Panc1 (cell line): ENCODE data around the gene HNRNPA2B1. TPM values are rescaled to one million over a fixed set of nuclear protein-coding genes. Genes with fewer than 3 reads are reported as not detected.

ENCODE experiments used
- ATAC-seq: fragments of 200-7000 bp; cut with Tn5 transposase; 2 replicates; pipeline ENCODE4 v1.9.1; 2020; ENCODE audit warnings: mild to moderate bottlenecking, moderate library complexity
- BruUV-seq: library from RNA; stranded (reverse); fragments of 400-500 nt; replicated peaks from 2 replicates; lab custom pipeline; 2021; lab: Mats Ljungman, UMichigan
- CTCF ChIA-PET: fragments of 300-600 bp; sonication (Branson Sonifier 250); formaldehyde crosslinking; loops from one replicate; lab custom pipeline; 2022; ENCODE audit warnings: antibody characterized with exemption; lab: Charles Lee
- POLR2A ChIA-PET: fragments of 300-600 bp; sonication (Branson Sonifier 250); formaldehyde crosslinking; loops from one replicate; lab custom pipeline; 2022; ENCODE audit warnings: antibody characterized with exemption; lab: Charles Lee
- DNase-seq: peaks from one replicate; pipeline ENCODE4 v3.0.0-alpha.2; 2010; ENCODE audit warnings: low read depth, low spot score
- H3K27ac ChIP-seq: 2 replicates; pipeline ENCODE4 v1.5.1; 2011; ENCODE audit warnings: mild to moderate bottlenecking, low read length, inconsistent platforms
- H3K27me3 ChIP-seq: fragments of 200-500 bp; sonication (Bioruptor generic); 2 replicates; pipeline ENCODE4 v1.6.0; 2014; ENCODE audit warnings: low read length, inconsistent platforms; ENCODE audit not compliant: control insufficient read depth, insufficient read depth
- H3K36me3 ChIP-seq: fragments of 200-500 bp; sonication (Bioruptor generic); 2 replicates; pipeline ENCODE4 v1.5.1; 2014; ENCODE audit warnings: inconsistent platforms, mild to moderate bottlenecking, low read length, moderate library complexity; ENCODE audit not compliant: control insufficient read depth, insufficient read depth
- H3K4me1 ChIP-seq: 2 replicates; pipeline ENCODE4 v1.5.1; 2011; ENCODE audit warnings: inconsistent platforms, mild to moderate bottlenecking, low read length, moderate library complexity; ENCODE audit not compliant: control insufficient read depth, insufficient read depth
- H3K4me3 ChIP-seq, 2 experiments: 2 replicates each; pipeline ENCODE4 v1.5.1; 2011 to 2012; ENCODE audit warnings: low read depth in 2 of 2, low read length in 2 of 2, mild to moderate bottlenecking in 2 of 2, inconsistent platforms in 1 of 2, moderate library complexity in 1 of 2
- H3K9me3 ChIP-seq: fragments of 200-500 bp; sonication (Bioruptor generic); 2 replicates; pipeline ENCODE4 v1.5.1; 2014; ENCODE audit warnings: low read depth, mild to moderate bottlenecking, inconsistent platforms, low read length, moderate library complexity; ENCODE audit not compliant: control insufficient read depth, insufficient read depth
- CTCF ChIP-seq: fragments of 450-650 bp; IDR thresholded peaks from 2 replicates; pipeline ENCODE4 v1.5.1; 2017; ENCODE audit warnings: mild to moderate bottlenecking
- POLR2AphosphoS5 ChIP-seq: IDR thresholded peaks from 2 replicates; pipeline ENCODE4 v1.6.1; 2012; ENCODE audit warnings: mild to moderate bottlenecking, low read depth, low read length, moderate library complexity
- REST ChIP-seq, 2 experiments: IDR thresholded peaks; 2 replicates each; pipeline ENCODE4 v1.6.1; 2011 to 2012; ENCODE audit warnings: low read depth in 2 of 2, control low read depth in 1 of 2, low read length in 1 of 2, mild to moderate bottlenecking in 1 of 2, moderate library complexity in 1 of 2; ENCODE audit not compliant: insufficient read depth in 1 of 2
- SIN3A ChIP-seq: IDR thresholded peaks from 2 replicates; pipeline ENCODE4 v1.6.1; 2012; ENCODE audit warnings: low read depth, mild to moderate bottlenecking, low read length, moderate library complexity, borderline replicate concordance; ENCODE audit not compliant: insufficient read depth
- TCF7L2 ChIP-seq: IDR thresholded peaks from 2 replicates; pipeline ENCODE4 v1.6.1; 2011; ENCODE audit warnings: mild to moderate bottlenecking, low read depth, low read length, inconsistent platforms
- in situ Hi-C: cut with HindIII; loops from 2 replicates; pipeline ENCODE4 v1.10.0; 2016; ENCODE audit warnings: low sequenced_read_pairs, low pct_unique_long_range_greater_than_20kb
- intact Hi-C: fragments of 100-400 bp; cut with micrococcal nuclease; formaldehyde crosslinking; loops from one replicate; pipeline ENCODE4 v1.10.0; 2022; ENCODE audit not compliant: unreplicated experiment
- total RNA-seq: library from RNA; stranded (reverse); gene quantifications from one replicate; pipeline ENCODE4 v1.2.1, GENCODE V29; 2021; ENCODE audit not compliant: unreplicated experiment

The HNRNPA2B1 gene
- total RNA-seq, 1 experiment from 2014 or later: 819 TPM

DNA sequence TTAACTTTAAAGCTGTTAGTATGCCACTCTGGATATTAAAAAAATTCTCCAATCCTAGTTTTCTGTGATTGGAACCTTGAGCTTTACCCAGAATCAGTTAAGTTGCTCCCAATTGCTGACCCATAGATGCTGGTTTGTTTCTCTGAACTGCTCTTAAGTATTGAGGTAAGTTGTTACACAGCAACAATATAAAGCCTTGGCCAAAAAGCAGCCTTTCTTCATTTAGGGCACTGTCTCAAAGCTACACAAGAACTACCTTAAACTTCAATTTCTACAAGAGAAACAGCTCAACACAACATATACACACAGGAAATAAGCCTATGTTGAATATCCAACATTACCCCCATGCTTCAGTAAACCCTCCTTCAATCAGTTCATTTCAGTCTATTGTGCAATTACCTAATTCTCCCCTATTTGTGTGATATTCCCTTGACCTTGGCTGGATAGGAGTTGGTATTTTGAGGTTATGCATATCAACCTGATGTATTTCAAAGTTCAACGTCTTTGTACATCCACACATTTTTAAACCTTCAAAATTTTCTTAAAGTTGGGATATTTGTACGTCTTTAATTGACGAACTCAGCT is 11.5 kb downstream of the HNRNPA2B1 start:
- peak overlapping the region; percentile 87 for H3K27ac ChIP-seq
- no peaks in the 10 kb centered on the region for H3K27me3 ChIP-seq
- in situ Hi-C loops (no loop called here), intact Hi-C loops (loop anchor here (10.0 kb wide), 2 partner anchors 96 to 176 kb away; no protein-coding TSS in a partner anchor)
- ATAC-seq: no peak
- POLR2A ChIA-PET: interaction anchor here (0.6 to 1.4 kb wide), 3 partner anchors 12 to 297 kb away, joined by 3 to 12 read pairs (median 3); partner anchors contain the start of gene CBX3
- H3K9me3 ChIP-seq: no peaks in the 10 kb centered on the region
- H3K36me3 ChIP-seq: peaks cover 59% of the 10 kb centered on the region
- H3K4me1 ChIP-seq: peaks cover 95% of the 10 kb centered on the region
- no peak overlapping the region for H3K4me3 ChIP-seq
- CTCF ChIA-PET: interaction anchor here (0.5 to 0.7 kb wide), 2 partner anchors 175 to 299 kb away, joined by 3 read pairs; no protein-coding TSS in a partner anchor
- no peak for TF ChIP-seq TCF7L2
- 0 out of 2 replicates have a peak, but pooled peaks have one; percentile 31 for TF ChIP-seq SIN3A
- TF ChIP-seq POLR2AphosphoS5: peak; percentile 24
- no TSS peak for BruUV-seq
- DNase-seq: no peak

DNA sequence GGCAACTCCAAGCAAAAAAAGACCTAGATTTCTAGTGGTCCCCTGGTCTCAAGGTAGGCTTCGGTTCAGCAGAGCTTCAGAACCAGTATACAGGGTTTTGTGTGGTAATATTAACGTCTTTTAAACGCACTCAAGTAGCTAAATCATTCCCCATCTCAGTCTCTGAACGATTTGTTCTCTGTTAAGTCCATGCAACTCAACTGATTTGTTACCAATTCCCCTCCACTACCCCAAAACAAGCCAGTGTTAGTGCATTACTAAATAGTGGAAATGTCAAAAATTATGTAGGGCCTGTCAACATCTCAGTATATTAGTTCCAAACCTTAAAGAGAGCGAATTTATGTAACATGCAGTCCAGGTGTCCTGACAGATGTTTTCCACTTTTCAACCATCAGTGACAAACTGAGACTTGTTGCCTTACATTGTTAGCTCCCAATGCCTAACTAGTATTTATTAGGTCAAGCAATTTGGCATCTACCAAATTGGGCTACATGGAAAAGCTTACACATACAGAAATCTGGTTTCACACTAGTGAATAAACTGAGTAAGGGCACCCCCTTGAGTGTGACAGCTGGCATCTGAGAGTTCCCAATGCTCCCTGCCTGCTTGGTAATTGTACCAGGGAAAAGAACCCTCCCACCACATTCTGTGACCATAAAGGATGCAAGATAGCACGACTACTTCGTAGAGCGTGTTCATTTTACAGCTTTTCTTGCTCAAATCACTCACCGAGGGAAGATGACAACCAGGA is 12.2 kb downstream of the HNRNPA2B1 start:
- peak overlapping the region; percentile 87 for H3K27ac ChIP-seq
- CTCF ChIA-PET: interaction anchor here (0.5 to 0.7 kb wide), 2 partner anchors 175 to 298 kb away, joined by 3 read pairs; no protein-coding TSS in a partner anchor
- no peaks in the 10 kb centered on the region for H3K27me3 ChIP-seq
- no TSS peak for BruUV-seq
- H3K4me1 ChIP-seq: peaks cover 95% of the 10 kb centered on the region
- no peak overlapping the region for H3K4me3 ChIP-seq
- POLR2A ChIA-PET: interaction anchor here (0.6 to 1.4 kb wide), 6 partner anchors 9 to 296 kb away, joined by 3 read pairs; partner anchors contain the start of gene CBX3
- H3K36me3 ChIP-seq: peaks cover 54% of the 10 kb centered on the region
- in situ Hi-C loops: no loop called here
- no peak for TF ChIP-seq CTCF
- TF ChIP-seq SIN3A: no peak
- TF ChIP-seq POLR2AphosphoS5: peak; percentile 38
- TF ChIP-seq REST (IDR thresholded peaks at IDR 0.05; ENCODE audit: insufficient read depth in 1 of 2, low read depth in 2 of 2, low read length in 1 of 2): no peak
- intact Hi-C loops: loop anchor here (10.0 kb wide), 2 partner anchors 96 to 176 kb away; no protein-coding TSS in a partner anchor
- DNase-seq: no peak
- H3K9me3 ChIP-seq: no peaks in the 10 kb centered on the region
- peak; percentile 3 for ATAC-seq
